Osteoblast (primary cell): ENCODE measurements around the gene CDC42SE2. TPM values are rescaled to one million over a fixed set of nuclear protein-coding genes. Genes with fewer than 3 reads are reported as not detected.

Source experiments
- DNase-seq: peaks from one replicate; pipeline ENCODE4 v3.0.0; 2011; ENCODE audit warnings: low spot score, mixed read lengths; ENCODE audit not compliant: insufficient read length; ENCODE audit errors: missing footprints
- H2AFZ ChIP-seq: 2 replicates; pipeline ENCODE4 v1.6.0; 2011; ENCODE audit warnings: mild to moderate bottlenecking, low read length
- H3K27ac ChIP-seq: 2 replicates; pipeline ENCODE4 v1.5.1; 2011; ENCODE audit warnings: mild to moderate bottlenecking, low read depth, low read length, moderate library complexity
- H3K27me3 ChIP-seq: 2 replicates; pipeline ENCODE4 v1.6.0; 2012; ENCODE audit warnings: mild to moderate bottlenecking, control low read depth, inconsistent platforms, low read length, moderate library complexity; ENCODE audit not compliant: insufficient read depth
- H3K36me3 ChIP-seq: 2 replicates; pipeline ENCODE4 v1.5.1; 2011; ENCODE audit warnings: mild to moderate bottlenecking, low read length, control low read depth, moderate library complexity; ENCODE audit not compliant: insufficient read depth
- H3K4me1 ChIP-seq: 2 replicates; pipeline ENCODE4 v1.5.1; 2011; ENCODE audit warnings: mild to moderate bottlenecking, low read length, control low read depth, moderate library complexity; ENCODE audit not compliant: insufficient read depth
- H3K4me2 ChIP-seq: 2 replicates; pipeline ENCODE4 v1.6.0; 2011; ENCODE audit warnings: mild to moderate bottlenecking, low read length; ENCODE audit not compliant: insufficient read depth
- H3K4me3 ChIP-seq: fragments of 200-600 bp; sonication (generic); 3 replicates; pipeline ENCODE4 v1.5.1; 2012; ENCODE audit warnings: mild to moderate bottlenecking, low read length, inconsistent platforms; ENCODE audit not compliant: insufficient read depth
- H3K79me2 ChIP-seq: 2 replicates; pipeline ENCODE4 v1.6.0; 2012; ENCODE audit warnings: mild to moderate bottlenecking, low read length, control low read depth, inconsistent platforms; ENCODE audit not compliant: insufficient read depth
- H3K9me3 ChIP-seq: 2 replicates; pipeline ENCODE4 v1.5.1; 2011; ENCODE audit warnings: low read depth, low read length, control low read depth
- H4K20me1 ChIP-seq: 2 replicates; pipeline ENCODE4 v1.6.0; 2012; ENCODE audit warnings: mild to moderate bottlenecking, low read length, control low read depth; ENCODE audit not compliant: insufficient read depth
- total RNA-seq: library from RNA; depleted of rRNA; stranded (reverse); fragments of >200 nt; gene quantifications from 2 replicates; pipeline ENCODE4 v1.2.3, GENCODE V29; 2012
- TF ChIP-seq, protein P1 (sequence below): IDR thresholded peaks from 2 replicates; pipeline ENCODE4 v1.5.1; 2011; ENCODE audit warnings: mild to moderate bottlenecking, low read depth, low read length, moderate library complexity; ENCODE audit errors: extremely low read depth

The CDC42SE2 gene
- total RNA-seq, 1 donor: 22.8 TPM

GRCh38 chr5:131384616-131385214 is 120.9 kb downstream of the CDC42SE2 start:
- Histone ChIP-seq H3K4me3 (no peak overlapping the region), H3K36me3 (peaks cover 9% of the 10 kb centered on the region), H3K4me2 (no peak overlapping the region), H3K27ac (no peak overlapping the region), H4K20me1 (peaks cover 5% of the 10 kb centered on the region), H3K79me2 (peaks cover 14% of the 10 kb centered on the region), H3K9me3 (no peaks in the 10 kb centered on the region), H3K4me1 (peaks cover 11% of the 10 kb centered on the region), H2AFZ (no peak overlapping the region), H3K27me3 (no peaks in the 10 kb centered on the region)
- peak; percentile 46 for DNase-seq
- TF ChIP-seq, protein P1, sequence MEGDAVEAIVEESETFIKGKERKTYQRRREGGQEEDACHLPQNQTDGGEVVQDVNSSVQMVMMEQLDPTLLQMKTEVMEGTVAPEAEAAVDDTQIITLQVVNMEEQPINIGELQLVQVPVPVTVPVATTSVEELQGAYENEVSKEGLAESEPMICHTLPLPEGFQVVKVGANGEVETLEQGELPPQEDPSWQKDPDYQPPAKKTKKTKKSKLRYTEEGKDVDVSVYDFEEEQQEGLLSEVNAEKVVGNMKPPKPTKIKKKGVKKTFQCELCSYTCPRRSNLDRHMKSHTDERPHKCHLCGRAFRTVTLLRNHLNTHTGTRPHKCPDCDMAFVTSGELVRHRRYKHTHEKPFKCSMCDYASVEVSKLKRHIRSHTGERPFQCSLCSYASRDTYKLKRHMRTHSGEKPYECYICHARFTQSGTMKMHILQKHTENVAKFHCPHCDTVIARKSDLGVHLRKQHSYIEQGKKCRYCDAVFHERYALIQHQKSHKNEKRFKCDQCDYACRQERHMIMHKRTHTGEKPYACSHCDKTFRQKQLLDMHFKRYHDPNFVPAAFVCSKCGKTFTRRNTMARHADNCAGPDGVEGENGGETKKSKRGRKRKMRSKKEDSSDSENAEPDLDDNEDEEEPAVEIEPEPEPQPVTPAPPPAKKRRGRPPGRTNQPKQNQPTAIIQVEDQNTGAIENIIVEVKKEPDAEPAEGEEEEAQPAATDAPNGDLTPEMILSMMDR: no peak

- no peaks in the 10 kb centered on the region for H3K27me3 ChIP-seq
- peaks cover 10% of the 10 kb centered on the region for H3K79me2 ChIP-seq
- H3K4me2 ChIP-seq: no peak overlapping the region
- DNase-seq: no peak
- H4K20me1 ChIP-seq: peaks cover 2% of the 10 kb centered on the region
- H3K4me1 ChIP-seq: peaks cover 10% of the 10 kb centered on the region
- no peak overlapping the region for H2AFZ ChIP-seq
- H3K27ac ChIP-seq: no peak overlapping the region
- no peaks in the 10 kb centered on the region for H3K9me3 ChIP-seq
- TF ChIP-seq, protein P1: no peak
- H3K4me3 ChIP-seq: no peak overlapping the region
- peaks cover 9% of the 10 kb centered on the region for H3K36me3 ChIP-seq
These were observed 122.3 kb downstream of the CDC42SE2 start for GRCh38 chr5:131386124-131386523.

- Histone ChIP-seq H3K27me3 (no peaks in the 10 kb centered on the region), H3K4me2 (no peak overlapping the region), H3K4me1 (peaks cover 10% of the 10 kb centered on the region), H3K9me3 (no peaks in the 10 kb centered on the region), H3K36me3 (peaks cover 9% of the 10 kb centered on the region), H4K20me1 (peaks cover 2% of the 10 kb centered on the region), H3K4me3 (no peak overlapping the region), H2AFZ (no peak overlapping the region), H3K79me2 (peaks cover 10% of the 10 kb centered on the region), H3K27ac (no peak overlapping the region)
- DNase-seq: no peak
- TF ChIP-seq, protein P1: no peak
These were observed 122.9 kb downstream of the CDC42SE2 start for GRCh38 chr5:131386779-131387178.

- DNase-seq: no peak
- Histone ChIP-seq H3K4me1 (peaks cover 10% of the 10 kb centered on the region), H3K36me3 (peaks cover 9% of the 10 kb centered on the region), H3K9me3 (no peaks in the 10 kb centered on the region), H4K20me1 (peaks cover 2% of the 10 kb centered on the region), H3K4me3 (no peak overlapping the region), H3K79me2 (peaks cover 9% of the 10 kb centered on the region), H3K27ac (no peak overlapping the region), H3K4me2 (no peak overlapping the region), H3K27me3 (no peaks in the 10 kb centered on the region), H2AFZ (no peak overlapping the region)
- TF ChIP-seq, protein P1: no peak
These were observed 123.4 kb downstream of the CDC42SE2 start for GRCh38 chr5:131387255-131387654.
